ENCODE measurements around the gene XRRA1. TPM values are rescaled to one million over a fixed set of nuclear protein-coding genes. Genes with fewer than 3 reads are reported as not detected.
A peak's percentile ranks its signal among the peaks of the same experiment; 100 is the strongest.

Gene XRRA1
- total and polyA plus RNA-seq, 12 donors = 1.8 to 22.8 (median 9.6) TPM

GRCh38 chr11:74819400-74819799, 129.5 kb downstream of the XRRA1 start:
- Histone ChIP-seq H3K4me3 (no peak overlapping the region), H3K4me1 (peaks cover 5 to 57% (median 33%) of the 10 kb centered on the region in 9 donors), H3K27ac (no peak overlapping the region), H3K36me3 (peaks cover 0 to 63% (median 0%) of the 10 kb centered on the region in 9 donors), H3K9me3 (peaks cover 0 to 11% (median 3%) of the 10 kb centered on the region in 11 donors), H3K27me3 (no peaks in the 10 kb centered on the region)
- ATAC-seq (no peak), DNase-seq (no peak)
- 87 to 93% methylated on average over 1 of the region's 1 CpG for WGBS, 2 donors
- intact Hi-C loops (cut with DNase I) = no loop called here
- TF ChIP-seq CTCF (IDR thresholded peaks at IDR 0.05) = no peak

GRCh38 chr11:74818283-74818946, 130.5 kb downstream of the XRRA1 start:
- H3K27me3 ChIP-seq = no peaks in the 10 kb centered on the region
- H3K4me3 ChIP-seq = no peak overlapping the region
- ATAC-seq (no peak), DNase-seq (no peak)
- peaks cover 0 to under 1% (median 0%) of the 10 kb centered on the region in 11 donors for H3K9me3 ChIP-seq
- 86 to 90% methylated on average over 3 of the region's 3 CpGs for WGBS, 2 donors
- intact Hi-C loops (cut with DNase I) = no loop called here
- H3K36me3 ChIP-seq = peaks cover 0 to 64% (median 0%) of the 10 kb centered on the region in 9 donors
- H3K27ac ChIP-seq = peak overlapping the region in 1 of 10 donors; percentile 24
- peaks cover 5 to 56% (median 33%) of the 10 kb centered on the region in 9 donors for H3K4me1 ChIP-seq
- no peak for TF ChIP-seq CTCF (IDR thresholded peaks at IDR 0.05)

- DNase-seq = no peak
- no peak for ATAC-seq
- Histone ChIP-seq H3K4me3 (no peak overlapping the region), H3K27ac (no peak overlapping the region), H3K27me3 (no peaks in the 10 kb centered on the region), H3K4me1 (peaks cover 0 to 39% (median 15%) of the 10 kb centered on the region in 9 donors), H3K36me3 (peaks cover 0 to 69% (median 0%) of the 10 kb centered on the region in 9 donors), H3K9me3 (no peaks in the 10 kb centered on the region)
- 94 to 95% methylated on average over 2 of the region's 2 CpGs for WGBS, 2 donors
- no peak for TF ChIP-seq CTCF (IDR thresholded peaks at IDR 0.05)
- intact Hi-C loops (cut with DNase I) = no loop called here
Measured at GRCh38 chr11:74816664-74817063, 132.2 kb downstream of the XRRA1 start.

- intact Hi-C loops (cut with DNase I) = no loop called here
- ATAC-seq = no peak
- Histone ChIP-seq H3K4me3 (no peak overlapping the region), H3K27ac (no peak overlapping the region), H3K27me3 (no peaks in the 10 kb centered on the region), H3K4me1 (peaks cover 0 to 35% (median 12%) of the 10 kb centered on the region in 9 donors), H3K9me3 (no peaks in the 10 kb centered on the region), H3K36me3 (peaks cover 0 to 73% (median 0%) of the 10 kb centered on the region in 9 donors)
- 63 to 73% methylated on average over 3 of the region's 3 CpGs for WGBS, 2 donors
- DNase-seq = no peak
- TF ChIP-seq CTCF (IDR thresholded peaks at IDR 0.05) = no peak
Measured at GRCh38 chr11:74815966-74816365, 132.9 kb downstream of the XRRA1 start.
